ENCODE results near the gene ACSS1. TPM values are rescaled to one million over a fixed set of nuclear protein-coding genes. Genes with fewer than 3 reads are reported as not detected.

ACSS1 gene
- total and polyA plus RNA-seq, 2 experiments from 2014 or later = 1.3 to 4.1 TPM

GRCh38 chr20:25059866-25060465 lies 2.0 kb upstream of the ACSS1 start:
- TF ChIP-seq ZNF114 (CRISPR knock-in tag; IDR thresholded peaks at IDR 0.05) (no peak), ZNF331 (CRISPR knock-in tag; IDR thresholded peaks at IDR 0.05; ENCODE audit: low read depth) (no peak), CTCF (conservative IDR thresholded peaks at IDR 0.05; ENCODE audit: low read depth in 2 of 2) (no peak), NANOG (IDR thresholded peaks at IDR 0.05; ENCODE audit: borderline replicate concordance) (no peak), STAT1 (IDR thresholded peaks at IDR 0.05; ENCODE audit: unreplicated experiment) (no peak), EZH2phosphoT487 (IDR thresholded peaks at IDR 0.05; ENCODE audit: unreplicated experiment) (no peak), ZNF462 (CRISPR knock-in tag; IDR thresholded peaks at IDR 0.05) (no peak), JUNB (IDR thresholded peaks at IDR 0.05; ENCODE audit: unreplicated experiment) (no peak), CREB1 (CRISPR knock-in tag; IDR thresholded peaks at IDR 0.05; ENCODE audit: low read depth) (no peak), POLR2AphosphoS5 (IDR thresholded peaks at IDR 0.05; ENCODE audit: low read depth) (no peak), EZH2 (IDR thresholded peaks at IDR 0.05; ENCODE audit: low read depth, unreplicated experiment) (no peak)
- TF ChIP-seq, protein P1, sequence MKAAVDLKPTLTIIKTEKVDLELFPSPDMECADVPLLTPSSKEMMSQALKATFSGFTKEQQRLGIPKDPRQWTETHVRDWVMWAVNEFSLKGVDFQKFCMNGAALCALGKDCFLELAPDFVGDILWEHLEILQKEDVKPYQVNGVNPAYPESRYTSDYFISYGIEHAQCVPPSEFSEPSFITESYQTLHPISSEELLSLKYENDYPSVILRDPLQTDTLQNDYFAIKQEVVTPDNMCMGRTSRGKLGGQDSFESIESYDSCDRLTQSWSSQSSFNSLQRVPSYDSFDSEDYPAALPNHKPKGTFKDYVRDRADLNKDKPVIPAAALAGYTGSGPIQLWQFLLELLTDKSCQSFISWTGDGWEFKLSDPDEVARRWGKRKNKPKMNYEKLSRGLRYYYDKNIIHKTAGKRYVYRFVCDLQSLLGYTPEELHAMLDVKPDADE (IDR thresholded peaks at IDR 0.05) = no peak
- TF ChIP-seq, protein P2, sequence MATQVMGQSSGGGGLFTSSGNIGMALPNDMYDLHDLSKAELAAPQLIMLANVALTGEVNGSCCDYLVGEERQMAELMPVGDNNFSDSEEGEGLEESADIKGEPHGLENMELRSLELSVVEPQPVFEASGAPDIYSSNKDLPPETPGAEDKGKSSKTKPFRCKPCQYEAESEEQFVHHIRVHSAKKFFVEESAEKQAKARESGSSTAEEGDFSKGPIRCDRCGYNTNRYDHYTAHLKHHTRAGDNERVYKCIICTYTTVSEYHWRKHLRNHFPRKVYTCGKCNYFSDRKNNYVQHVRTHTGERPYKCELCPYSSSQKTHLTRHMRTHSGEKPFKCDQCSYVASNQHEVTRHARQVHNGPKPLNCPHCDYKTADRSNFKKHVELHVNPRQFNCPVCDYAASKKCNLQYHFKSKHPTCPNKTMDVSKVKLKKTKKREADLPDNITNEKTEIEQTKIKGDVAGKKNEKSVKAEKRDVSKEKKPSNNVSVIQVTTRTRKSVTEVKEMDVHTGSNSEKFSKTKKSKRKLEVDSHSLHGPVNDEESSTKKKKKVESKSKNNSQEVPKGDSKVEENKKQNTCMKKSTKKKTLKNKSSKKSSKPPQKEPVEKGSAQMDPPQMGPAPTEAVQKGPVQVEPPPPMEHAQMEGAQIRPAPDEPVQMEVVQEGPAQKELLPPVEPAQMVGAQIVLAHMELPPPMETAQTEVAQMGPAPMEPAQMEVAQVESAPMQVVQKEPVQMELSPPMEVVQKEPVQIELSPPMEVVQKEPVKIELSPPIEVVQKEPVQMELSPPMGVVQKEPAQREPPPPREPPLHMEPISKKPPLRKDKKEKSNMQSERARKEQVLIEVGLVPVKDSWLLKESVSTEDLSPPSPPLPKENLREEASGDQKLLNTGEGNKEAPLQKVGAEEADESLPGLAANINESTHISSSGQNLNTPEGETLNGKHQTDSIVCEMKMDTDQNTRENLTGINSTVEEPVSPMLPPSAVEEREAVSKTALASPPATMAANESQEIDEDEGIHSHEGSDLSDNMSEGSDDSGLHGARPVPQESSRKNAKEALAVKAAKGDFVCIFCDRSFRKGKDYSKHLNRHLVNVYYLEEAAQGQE (IDR thresholded peaks at IDR 0.05; ENCODE audit: unreplicated experiment) = no peak
- no peaks in the 10 kb centered on the region for H3K79me2 ChIP-seq (replicated peaks; ENCODE audit: insufficient read depth)
- H3F3A ChIP-seq (replicated peaks; ENCODE audit: low read depth) = no peaks in the 10 kb centered on the region
- no peaks in the 10 kb centered on the region for H4K20me1 ChIP-seq (replicated peaks; ENCODE audit: insufficient read depth)
- H3K4me1 ChIP-seq (ENCODE audit: insufficient read depth) = peaks cover 4% of the 10 kb centered on the region; the same call in 1 of the 2 replicates
- no peak overlapping the region for H3K27ac ChIP-seq (ENCODE audit: low read depth)
- Mint-ChIP-seq H3K27ac (no peak overlapping the region), H3K27me3 (ENCODE audit: insufficient read depth, low read depth, poor library complexity) (peaks cover 63% of the 10 kb centered on the region), H3K9me3 (no peaks in the 10 kb centered on the region), H3K4me1 (peaks cover 2% of the 10 kb centered on the region; the same call in 2 of the 3 replicates), H3K4me3 (no peak overlapping the region), H3K36me3 (ENCODE audit: low read depth) (no peaks in the 10 kb centered on the region)
- no peak overlapping the region for H3K4me3 ChIP-seq
- ATAC-seq (no peak), DNase-seq (ENCODE audit: low spot score) (no peak)
- H3K27me3 ChIP-seq (ENCODE audit: insufficient read depth) = peaks cover 73% of the 10 kb centered on the region
- H2AFZ ChIP-seq = no peak overlapping the region
- no peaks in the 10 kb centered on the region for H3K9me2 ChIP-seq (ENCODE audit: insufficient read depth)
- no peaks in the 10 kb centered on the region for H3K36me3 ChIP-seq (ENCODE audit: insufficient read depth)
- no peak overlapping the region for H3K4me2 ChIP-seq
